Thyroid gland (tissue), 4 donors: ENCODE data around the gene ZFYVE9. TPM values are rescaled to one million over a fixed set of nuclear protein-coding genes. Genes with fewer than 3 reads are reported as not detected.
A peak's percentile ranks its signal among the peaks of the same experiment; 100 is the strongest.
"Not testable (repeated sequence)": the region's sequence is repeated elsewhere in the genome, so short reads cannot be mapped to it uniquely, and the experiment has no call there.

Experiments used
- DNase-seq, 2 donors: peaks; one replicate each; pipeline ENCODE4 v3.0.0-alpha.2; 2019
- H3K27ac ChIP-seq, 3 donors: fragments of 200-600 bp; sonication (generic); 1 replicate in 2 of 3; 2 replicates in 1 of 3; pipeline ENCODE4 v1.5.1; 2016 to 2019; ENCODE audit warnings: mild to moderate bottlenecking in 1 of 3, moderate library complexity in 1 of 3
- H3K27me3 ChIP-seq: fragments of 200-600 bp; sonication (generic); one replicate; pipeline ENCODE4 v1.5.1; 2019
- H3K36me3 ChIP-seq, 2 donors: fragments of 200-600 bp; sonication (generic); one replicate each; pipeline ENCODE4 v1.5.1; 2016 to 2019
- H3K4me1 ChIP-seq, 2 donors: fragments of 200-600 bp; sonication (generic); one replicate each; pipeline ENCODE4 v1.5.1; 2017 to 2019
- H3K4me3 ChIP-seq, 3 donors: fragments of 200-600 bp; sonication (generic); replicated peaks in 1 of 3; 1 replicate in 2 of 3; 2 replicates in 1 of 3; pipeline ENCODE4 v1.5.1; 2016; ENCODE audit warnings: mild to moderate bottlenecking in 1 of 3
- H3K9me3 ChIP-seq: fragments of 200-600 bp; sonication (generic); one replicate; pipeline ENCODE4 v1.5.1; 2017
- CTCF ChIP-seq, 6 experiments: fragments of 200-600 bp in 3 of 6; fragments of 450-650 bp in 3 of 6; sonication (generic) in 3 of 6; IDR thresholded peaks; one replicate each; pipeline ENCODE4 v1.5.1; 2016 to 2019; ENCODE audit warnings: antibody characterized with exemption in 6 of 6, mild to moderate bottlenecking in 2 of 6, inconsistent platforms in 1 of 6, moderate library complexity in 1 of 6
- POLR2A ChIP-seq, 2 donors: fragments of 450-650 bp; IDR thresholded peaks; one replicate each; pipeline ENCODE4 v1.6.1; 2017; ENCODE audit warnings: antibody characterized with exemption in 2 of 2, mild to moderate bottlenecking in 2 of 2, moderate library complexity in 1 of 2
- WGBS, 2 donors: methylation state at CpG; one replicate each; pipeline ENCODE4 v1.1.5; 2017; 5-methylcytosine and 5-hydroxymethylcytosine counted together
- intact Hi-C: fragments of 100-400 bp; cut with DNase I; formaldehyde crosslinking; loops from one replicate; pipeline ENCODE4 v1.15.1; 2023
- total RNA-seq, 4 donors: library from RNA; depleted of rRNA; stranded (reverse); fragments of >200 nt; gene quantifications; one replicate each; pipeline ENCODE4 v1.2.3, GENCODE V29; 2016

The ZFYVE9 gene
- total RNA-seq, 4 donors from 2014 or later = 51.1 to 58.8 (median 54.1) TPM

- Histone ChIP-seq H3K36me3 (no peaks in the 10 kb centered on the region), H3K27ac (no peak overlapping the region), H3K4me1 (peaks cover 8 to 9% of the 10 kb centered on the region in 2 donors), H3K9me3 (no peaks in the 10 kb centered on the region), H3K27me3 (no peaks in the 10 kb centered on the region), H3K4me3 (no peak overlapping the region)
- intact Hi-C loops = no loop called here
- 96 to 98% methylated on average over 7 of the region's 7 CpGs for WGBS, 2 donors
- TF ChIP-seq CTCF (IDR thresholded peaks at IDR 0.05) (no peak), POLR2A (IDR thresholded peaks at IDR 0.05) (no peak)
- no peak for DNase-seq
Observed at GRCh38 chr1:52168373-52169080, 26.6 kb downstream of the ZFYVE9 start.

- H3K4me1 ChIP-seq, H3K36me3 ChIP-seq, intact Hi-C loops, DNase-seq, H3K27ac ChIP-seq, H3K27me3 ChIP-seq, H3K4me3 ChIP-seq, H3K9me3 ChIP-seq: not testable (repeated sequence)
- 94 to 95% methylated on average over 5 of the region's 5 CpGs for WGBS, 2 donors
Observed at GRCh38 chr1:52171149-52171548, 29.3 kb downstream of the ZFYVE9 start.

DNA sequence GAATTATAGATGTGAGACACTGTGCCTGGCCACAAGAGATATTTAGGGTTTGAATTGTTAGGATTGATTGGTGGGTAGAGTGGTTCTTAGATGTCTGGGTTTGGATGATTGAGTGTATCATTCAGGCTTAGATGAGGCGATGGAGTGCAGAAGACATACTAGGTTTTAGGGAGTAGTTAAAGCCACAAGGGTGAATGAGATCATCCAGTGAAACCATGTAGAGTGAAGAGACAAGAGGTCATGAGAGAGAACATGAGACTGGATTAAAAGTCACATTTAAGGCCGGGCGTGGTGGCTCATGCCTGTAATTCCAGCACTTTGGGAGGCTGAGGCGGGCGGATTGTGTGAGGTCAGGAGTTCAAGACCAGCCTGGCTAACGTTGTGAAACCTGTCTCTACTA is 37.2 kb downstream of the ZFYVE9 start:
- TF ChIP-seq CTCF (IDR thresholded peaks at IDR 0.05) = no peak
- no peak for TF ChIP-seq POLR2A (IDR thresholded peaks at IDR 0.05)
- H3K27me3 ChIP-seq = no peaks in the 10 kb centered on the region
- DNase-seq = no peak
- intact Hi-C loops = no loop called here
- no peaks in the 10 kb centered on the region for H3K9me3 ChIP-seq
- H3K36me3 ChIP-seq = no peaks in the 10 kb centered on the region
- WGBS, 2 donors = 72 to 75% methylated on average over 6 of the region's 6 CpGs
- no peak overlapping the region for H3K27ac ChIP-seq
- peaks cover 6 to 9% of the 10 kb centered on the region in 2 donors for H3K4me1 ChIP-seq
- H3K4me3 ChIP-seq = no peak overlapping the region

DNA sequence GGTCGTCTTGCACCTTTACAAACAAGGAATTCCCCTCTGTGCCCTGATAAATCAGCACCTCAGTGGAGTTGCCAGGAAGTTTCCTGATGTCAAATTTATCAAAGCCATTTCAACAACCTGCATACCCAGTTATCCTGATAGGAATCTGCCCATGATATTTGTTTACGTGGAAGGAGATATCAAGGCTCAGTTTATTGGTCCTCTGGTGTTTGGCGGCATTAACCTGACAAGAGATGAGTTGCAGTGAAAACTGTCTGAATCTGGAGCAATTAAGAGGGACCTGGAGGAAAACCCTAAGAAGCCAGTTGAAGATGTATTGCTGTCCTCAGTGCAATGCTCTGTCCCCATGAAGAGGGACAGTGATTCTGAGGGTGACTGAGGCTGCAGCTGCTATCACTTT is 38.3 kb downstream of the ZFYVE9 start:
- WGBS, 2 donors = 81 to 89% methylated on average over 3 of the region's 3 CpGs
- intact Hi-C loops = no loop called here
- Histone ChIP-seq H3K27me3 (no peaks in the 10 kb centered on the region), H3K4me1 (peaks cover 9 to 13% of the 10 kb centered on the region in 2 donors), H3K9me3 (no peaks in the 10 kb centered on the region), H3K4me3 (no peak overlapping the region), H3K36me3 (no peaks in the 10 kb centered on the region), H3K27ac (no peak overlapping the region)
- no peak for TF ChIP-seq POLR2A (IDR thresholded peaks at IDR 0.05)
- TF ChIP-seq CTCF (IDR thresholded peaks at IDR 0.05) = no peak
- DNase-seq = no peak

DNA sequence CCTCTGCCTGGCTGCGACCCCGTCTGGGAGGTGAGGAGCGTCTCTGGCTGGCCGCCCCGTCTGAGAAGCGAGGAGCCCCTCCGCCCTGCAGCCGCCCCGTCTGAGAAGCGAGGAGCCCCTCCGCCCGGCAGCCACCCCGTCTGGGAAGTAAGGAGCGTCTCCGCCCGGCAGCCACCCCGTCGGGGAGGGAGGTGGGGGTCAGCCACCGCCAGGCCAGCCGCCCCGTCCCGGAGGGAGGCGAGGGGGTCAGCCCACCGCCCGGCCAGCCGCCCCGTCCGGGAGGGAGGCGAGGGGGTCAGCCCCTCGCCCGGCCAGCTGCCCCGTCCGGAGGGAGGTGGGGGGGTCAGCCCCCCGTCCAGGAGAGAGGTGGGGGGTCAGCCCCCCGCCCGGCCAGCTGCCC is 39.9 kb downstream of the ZFYVE9 start:
- H3K9me3 ChIP-seq, intact Hi-C loops, H3K27me3 ChIP-seq, H3K4me3 ChIP-seq, DNase-seq, H3K36me3 ChIP-seq, H3K27ac ChIP-seq: not testable (repeated sequence)
- H3K4me1 ChIP-seq = peaks cover 22 to 27% of the 10 kb centered on the region in 2 donors
- 97 to 100% methylated on average over 1 to 12 of the region's 36 CpGs for WGBS, 2 donors

DNA sequence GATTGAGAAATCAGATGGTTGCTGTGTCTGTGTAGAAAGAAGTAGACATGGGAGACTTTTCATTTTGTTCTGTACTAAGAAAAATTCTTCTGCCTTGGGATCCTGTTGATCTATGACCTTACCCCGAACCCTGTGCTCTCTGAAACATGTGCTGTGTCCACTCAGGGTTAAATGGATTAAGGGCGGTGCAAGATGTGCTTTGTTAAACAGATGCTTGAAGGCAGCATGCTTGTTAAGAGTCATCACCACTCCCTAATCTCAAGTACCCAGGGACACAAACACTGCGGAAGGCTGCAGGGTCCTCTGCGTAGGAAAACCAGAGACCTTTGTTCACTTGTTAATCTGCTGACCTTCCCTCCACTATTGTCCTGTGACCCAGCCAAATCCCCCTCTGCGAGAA is 40.4 kb downstream of the ZFYVE9 start:
- H3K36me3 ChIP-seq, intact Hi-C loops, H3K27me3 ChIP-seq, H3K9me3 ChIP-seq, DNase-seq, H3K4me3 ChIP-seq: not testable (repeated sequence)
- Histone ChIP-seq H3K4me1 (peaks cover 22 to 29% of the 10 kb centered on the region in 2 donors), H3K27ac (peak overlapping the region in 2 of 3 donors; percentile 4 to 10)
- 41 to 43% methylated on average over 3 to 5 of the region's 5 CpGs for WGBS, 2 donors
